Measurements from ENCODE around the gene TMEM256.

TMEM256 gene

DNA sequence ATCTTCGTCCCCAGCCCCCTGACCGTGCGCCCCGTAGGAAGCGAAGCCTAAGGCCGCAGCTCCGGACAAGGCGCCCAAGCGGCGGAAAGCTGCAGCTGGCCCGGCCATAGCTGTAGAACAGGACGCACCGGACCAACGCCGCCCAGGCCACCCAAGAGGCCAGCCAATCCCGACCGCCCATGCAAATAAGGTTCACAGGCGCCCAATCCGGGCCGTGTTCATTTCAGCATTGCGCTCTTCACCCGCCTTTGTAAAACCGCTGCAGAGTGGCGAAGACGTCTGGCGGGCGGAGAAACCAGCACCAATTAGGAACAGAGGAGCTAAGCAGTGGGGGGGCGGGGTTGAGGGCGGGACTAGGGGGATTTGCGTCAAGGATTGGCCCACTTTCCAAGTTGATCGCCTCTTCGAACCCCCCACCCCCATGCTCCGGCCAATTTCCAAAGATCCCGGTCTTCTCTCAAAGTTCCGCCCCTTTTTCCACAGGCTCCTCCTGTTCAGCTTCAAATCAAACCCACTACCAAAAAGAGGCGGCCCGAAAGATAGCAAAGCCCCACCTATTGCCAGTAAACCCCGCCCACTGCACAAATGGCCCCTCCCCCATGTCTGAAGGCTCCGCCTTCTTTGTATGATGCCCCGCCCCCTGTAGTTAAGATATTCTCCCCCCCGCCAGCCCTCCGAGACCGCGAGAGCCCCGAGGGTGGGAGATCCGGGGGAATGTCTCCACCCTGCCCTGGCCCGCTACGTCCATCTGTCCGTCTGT lies at the start of gene TMEM256:
Gene TMEM256 (minus strand): TSS at position 121 of the 760 bp plus-strand sequence. CDS start 13 bp downstream, at position 108.
- DNase-seq = peak; percentile 90

DNA sequence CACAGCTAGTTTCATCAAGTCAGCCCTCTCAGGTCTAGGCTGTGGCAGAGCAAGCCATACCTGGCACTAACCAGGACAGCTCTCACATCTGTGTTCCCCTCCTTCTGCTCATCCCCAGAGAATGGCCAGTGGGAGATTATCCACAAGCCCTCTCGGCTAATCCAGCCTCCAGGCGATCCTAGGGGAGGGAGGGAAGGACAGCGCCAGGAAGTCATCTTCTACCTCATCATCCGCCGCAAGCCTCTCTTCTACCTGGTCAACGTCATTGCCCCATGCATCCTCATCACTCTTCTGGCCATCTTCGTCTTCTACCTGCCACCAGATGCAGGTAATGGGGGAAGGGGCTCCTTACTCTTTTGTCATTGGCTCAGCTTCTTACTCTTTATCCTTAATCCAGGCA lies 44.6 kb upstream of the TMEM256 start:
- no peak for DNase-seq

DNA sequence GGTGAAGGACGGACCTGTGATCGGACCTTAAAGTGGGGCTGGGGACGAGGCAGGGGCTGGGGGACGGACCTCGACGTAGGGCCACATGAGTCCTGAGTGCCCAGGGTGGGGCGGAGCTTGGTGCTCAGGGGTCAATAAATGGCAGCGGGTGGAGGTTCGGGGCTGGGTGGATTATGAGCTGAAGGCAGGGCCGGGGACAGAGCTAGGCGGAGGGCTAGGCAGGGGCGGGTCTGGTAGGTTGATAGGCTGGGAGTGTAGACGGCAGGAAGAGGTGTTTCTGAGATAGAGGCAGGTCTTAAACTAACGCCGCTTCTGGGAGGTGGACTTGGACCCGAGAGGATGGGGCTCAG lies 41.7 kb upstream of the TMEM256 start:
- no peak for DNase-seq

DNA sequence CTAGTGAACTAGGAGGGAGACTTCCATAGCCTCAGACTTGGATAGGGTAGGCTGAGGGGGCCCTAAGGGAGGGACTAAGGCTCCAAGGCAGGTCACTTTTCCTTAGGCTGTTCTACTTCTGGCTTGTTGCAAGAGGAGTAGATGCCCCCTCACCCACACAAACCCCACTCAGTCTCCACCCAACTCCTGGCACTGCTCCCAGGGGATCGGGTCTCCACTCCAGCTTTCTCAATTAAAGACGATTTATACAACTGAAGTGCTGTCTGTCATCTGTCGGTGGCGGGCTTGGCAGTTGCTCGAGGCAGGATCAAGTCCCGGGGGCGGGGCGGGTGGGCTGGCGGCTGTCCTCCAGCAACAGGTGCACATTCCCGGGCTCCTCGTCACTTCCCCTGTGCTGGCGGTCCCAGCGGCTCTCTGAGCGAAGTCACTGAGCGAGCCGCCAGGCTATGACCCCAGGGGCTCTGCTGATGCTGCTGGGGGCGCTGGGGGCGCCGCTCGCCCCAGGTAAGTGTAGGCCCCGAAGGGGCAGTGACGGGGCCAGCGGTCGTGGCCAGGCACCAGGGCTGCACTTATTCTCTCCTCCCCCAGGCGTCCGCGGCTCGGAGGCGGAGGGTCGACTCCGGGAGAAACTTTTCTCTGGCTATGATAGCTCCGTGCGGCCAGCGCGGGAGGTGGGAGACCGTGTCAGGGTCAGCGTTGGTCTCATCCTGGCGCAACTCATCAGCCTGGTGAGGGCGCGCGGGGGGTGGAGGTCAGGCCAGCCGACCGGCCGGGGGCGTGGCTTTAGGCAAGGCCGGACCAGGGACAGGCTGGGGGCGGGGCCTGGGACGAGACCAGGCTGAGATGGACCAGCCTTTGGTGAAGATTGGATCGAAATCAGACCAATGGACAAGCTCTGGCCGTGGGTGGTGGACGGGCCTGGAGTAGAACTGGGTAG lies 41.1 kb upstream of the TMEM256 start, which contains the start of gene CHRNB1:
Gene CHRNB1 (plus strand): TSS at position 380 of the 937 bp plus-strand sequence. CDS start 67 bp downstream, at position 447.
- DNase-seq = peak; percentile 16

DNA sequence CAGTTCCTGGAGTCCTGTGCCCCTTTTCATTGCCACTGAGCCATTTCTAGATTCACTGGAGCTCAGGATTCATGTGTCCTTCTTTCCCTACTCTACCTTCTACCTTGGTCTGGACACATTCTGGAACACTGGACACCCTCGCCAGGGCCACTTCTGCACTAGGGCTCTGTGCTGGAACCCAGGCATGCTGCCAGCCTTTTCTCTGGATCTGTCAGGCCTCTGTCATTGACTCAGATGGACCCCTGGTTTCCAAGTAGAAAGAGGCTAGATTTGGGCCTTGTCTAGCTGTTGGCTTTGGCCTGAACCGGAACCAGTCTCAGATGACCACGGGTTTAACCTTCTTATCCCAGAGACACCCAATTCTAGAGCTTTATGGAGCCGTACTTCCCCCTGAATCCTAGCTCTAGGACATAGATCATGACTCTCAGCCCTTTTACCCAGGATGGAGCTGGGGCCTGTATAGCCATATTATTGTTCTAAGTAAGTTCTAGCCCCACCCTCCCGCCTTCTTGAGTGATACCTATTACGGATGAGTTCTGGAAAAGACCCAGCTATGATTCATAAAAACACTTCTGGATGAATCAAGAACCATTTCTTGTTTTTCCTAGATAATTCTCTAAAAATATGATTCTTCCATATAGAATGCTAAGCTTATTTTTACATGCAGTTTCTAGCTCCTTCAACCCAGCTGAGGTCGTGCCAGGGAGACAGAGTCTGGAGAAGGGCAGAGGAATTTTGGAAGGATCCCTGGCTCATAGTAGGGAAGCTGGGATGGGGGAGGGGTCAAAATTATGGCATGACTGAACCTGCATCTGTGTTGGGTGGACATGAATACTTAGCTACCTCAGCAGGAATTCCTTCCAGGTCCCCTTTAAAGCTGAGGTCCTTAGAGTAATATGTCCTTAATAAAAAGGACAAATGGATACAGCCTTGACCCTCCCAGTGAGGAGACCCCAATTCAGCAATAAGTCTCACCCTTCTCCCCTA lies 39.9 kb upstream of the TMEM256 start:
- no peak for DNase-seq

DNA sequence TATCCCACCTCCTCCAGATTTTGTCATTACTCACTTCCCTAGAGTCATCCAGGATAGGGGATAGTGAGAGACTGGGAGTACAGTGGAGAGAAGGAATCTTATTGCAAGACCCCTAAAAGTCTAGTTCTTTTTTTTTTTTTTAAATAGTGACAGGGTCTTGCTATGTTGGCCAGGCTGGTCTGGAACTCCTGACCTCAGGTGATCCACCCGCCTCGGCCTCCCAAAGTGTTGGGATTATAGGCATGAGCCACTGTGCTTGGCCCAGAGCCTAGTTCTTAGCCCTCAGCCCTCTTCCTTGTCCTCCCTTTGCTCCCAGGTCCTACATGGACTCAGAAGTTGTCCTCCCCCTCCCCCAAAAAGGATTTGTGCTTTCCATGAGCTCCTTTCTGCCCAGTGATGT lies 38.2 kb upstream of the TMEM256 start:
- DNase-seq = no peak

DNA sequence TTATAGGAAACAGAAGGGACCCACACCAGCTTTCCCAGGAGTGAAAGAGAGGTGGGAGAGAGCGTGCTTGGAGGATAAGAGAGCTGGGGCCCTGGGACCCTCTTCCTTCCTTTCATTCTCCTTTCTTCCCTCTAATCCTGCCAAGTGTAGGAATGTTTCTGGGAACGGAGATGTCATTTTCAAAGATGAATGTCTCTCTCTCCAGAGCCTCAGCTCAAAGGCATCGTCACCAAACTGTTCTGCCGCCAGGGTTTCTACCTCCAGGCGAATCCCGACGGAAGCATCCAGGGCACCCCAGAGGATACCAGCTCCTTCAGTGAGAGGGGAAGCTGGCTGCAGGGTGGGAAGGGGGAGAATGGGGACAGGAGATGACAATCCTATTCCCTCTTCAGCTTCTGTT lies 37.4 kb upstream of the TMEM256 start:
- no peak for DNase-seq

DNA sequence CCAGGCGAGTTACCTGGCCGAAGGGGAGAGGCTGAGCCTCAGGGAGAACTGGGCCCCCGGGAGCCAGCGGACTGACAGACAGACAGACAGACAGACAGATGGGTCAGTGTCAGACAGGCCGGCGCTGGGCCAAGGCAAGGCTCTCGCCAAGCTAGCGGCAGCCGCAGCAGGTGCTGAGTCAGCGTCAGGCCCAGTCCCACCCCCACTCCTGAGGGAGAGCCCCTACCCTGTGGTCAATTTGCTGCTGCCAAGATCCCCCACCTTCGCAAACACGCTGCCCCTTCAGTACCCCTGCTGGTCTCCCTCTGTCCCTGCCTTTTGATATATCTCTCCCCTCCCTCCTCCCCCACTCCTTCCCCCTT lies 36.9 kb upstream of the TMEM256 start:
- no peak for DNase-seq

DNA sequence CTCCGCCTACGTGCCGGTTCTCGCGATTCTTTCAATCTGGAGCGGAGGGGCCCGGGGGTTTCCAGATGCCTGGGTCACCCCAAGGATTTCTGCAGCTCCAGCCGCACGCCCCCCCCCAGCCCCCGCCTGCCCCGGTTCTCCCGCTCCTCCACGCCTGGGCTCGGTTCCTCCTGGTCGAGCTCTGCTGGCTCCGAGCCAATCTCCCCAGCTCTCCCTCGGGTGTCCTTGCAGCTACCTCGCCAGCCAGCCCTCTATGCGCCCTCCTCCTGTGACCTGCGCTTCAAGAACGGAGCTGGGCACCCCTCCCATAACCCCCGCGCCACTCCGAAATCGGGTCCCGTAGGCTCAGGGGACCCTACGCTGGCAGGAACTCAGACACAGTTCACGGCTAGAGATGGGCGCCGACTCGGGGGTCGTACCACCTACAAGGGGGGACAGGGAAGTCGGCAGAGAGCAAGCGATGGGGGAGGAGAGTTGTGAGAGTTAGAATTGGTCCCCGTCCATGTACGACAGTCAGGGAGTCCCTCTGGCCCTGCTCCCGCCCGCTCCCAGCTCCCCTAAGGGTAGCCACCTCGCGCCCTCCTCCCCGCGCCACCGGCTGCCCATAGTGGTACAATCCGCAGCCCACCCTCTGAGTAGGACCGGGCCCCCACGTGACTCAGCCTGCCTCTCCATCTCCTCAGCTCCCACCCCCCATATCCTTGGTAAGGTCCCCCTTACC lies 36.4 kb upstream of the TMEM256 start:
- DNase-seq = peak; percentile 8

DNA sequence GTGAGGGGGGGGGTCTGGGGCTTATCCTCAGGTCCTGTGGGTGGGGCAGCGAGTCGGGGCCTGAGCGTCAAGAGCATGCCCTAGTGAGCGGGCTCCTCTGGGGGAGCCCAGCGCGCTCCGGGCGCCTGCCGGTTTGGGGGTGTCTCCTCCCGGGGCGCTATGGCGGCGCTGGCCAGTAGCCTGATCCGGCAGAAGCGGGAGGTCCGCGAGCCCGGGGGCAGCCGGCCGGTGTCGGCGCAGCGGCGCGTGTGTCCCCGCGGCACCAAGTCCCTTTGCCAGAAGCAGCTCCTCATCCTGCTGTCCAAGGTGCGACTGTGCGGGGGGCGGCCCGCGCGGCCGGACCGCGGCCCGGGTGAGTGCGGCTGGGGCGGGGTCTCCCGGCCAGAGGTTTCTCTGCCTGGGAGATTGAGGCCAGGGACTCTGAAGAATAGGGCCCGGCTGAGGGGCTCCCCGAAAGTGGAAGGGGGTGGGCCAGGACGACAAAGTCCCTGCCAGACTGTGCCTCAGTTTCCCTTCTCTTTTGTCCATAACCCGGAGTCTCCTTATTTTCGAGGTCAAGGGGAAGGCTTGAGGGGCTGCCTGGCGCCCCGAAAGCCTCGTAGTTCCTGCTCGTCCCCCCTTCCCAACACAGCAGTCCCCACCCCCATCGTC lies 35.7 kb upstream of the TMEM256 start, which contains the start of gene FGF11:
Gene FGF11 (plus strand): TSS at position 51 of the 651 bp plus-strand sequence. CDS start 109 bp downstream, at position 160.
- no peak for DNase-seq

DNA sequence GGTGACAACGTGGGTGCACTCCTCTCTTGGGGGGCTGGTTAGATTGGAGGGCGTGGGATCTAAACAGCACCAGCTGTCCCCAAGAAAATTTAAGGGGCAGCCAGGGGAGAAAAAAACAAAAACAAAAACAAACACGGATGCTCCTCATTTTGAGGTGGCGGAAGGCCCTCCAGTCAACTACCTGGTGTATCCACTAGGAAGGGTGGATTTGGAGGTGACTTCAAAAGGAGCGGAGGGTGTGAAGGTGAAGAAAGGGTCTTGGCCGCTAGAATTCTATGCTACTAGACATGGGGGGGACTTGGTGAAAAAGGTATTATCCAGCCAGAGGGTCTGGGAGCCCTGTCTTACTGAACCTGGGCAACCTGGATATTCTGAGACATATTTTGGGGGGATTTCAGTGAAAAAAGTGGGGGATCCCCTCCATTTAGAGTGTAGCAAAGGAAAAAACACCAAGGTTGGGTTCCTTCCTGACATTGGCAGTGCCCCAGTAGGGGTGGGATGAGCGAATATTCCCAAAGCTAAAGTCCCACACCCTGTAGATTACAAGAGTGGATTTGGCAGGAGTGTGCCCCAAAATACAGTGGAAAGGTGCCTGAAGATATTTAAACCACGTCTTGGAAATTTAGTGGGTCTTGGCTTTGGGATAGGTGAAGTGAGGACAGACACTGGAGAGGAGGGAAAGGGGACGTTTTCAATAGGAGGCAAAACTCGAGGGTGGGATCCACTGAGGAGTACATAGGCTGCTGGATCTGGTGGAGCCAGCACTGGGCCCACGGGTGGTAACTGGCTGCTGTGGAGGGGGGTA lies 35.0 kb upstream of the TMEM256 start:
- no peak for DNase-seq

DNA sequence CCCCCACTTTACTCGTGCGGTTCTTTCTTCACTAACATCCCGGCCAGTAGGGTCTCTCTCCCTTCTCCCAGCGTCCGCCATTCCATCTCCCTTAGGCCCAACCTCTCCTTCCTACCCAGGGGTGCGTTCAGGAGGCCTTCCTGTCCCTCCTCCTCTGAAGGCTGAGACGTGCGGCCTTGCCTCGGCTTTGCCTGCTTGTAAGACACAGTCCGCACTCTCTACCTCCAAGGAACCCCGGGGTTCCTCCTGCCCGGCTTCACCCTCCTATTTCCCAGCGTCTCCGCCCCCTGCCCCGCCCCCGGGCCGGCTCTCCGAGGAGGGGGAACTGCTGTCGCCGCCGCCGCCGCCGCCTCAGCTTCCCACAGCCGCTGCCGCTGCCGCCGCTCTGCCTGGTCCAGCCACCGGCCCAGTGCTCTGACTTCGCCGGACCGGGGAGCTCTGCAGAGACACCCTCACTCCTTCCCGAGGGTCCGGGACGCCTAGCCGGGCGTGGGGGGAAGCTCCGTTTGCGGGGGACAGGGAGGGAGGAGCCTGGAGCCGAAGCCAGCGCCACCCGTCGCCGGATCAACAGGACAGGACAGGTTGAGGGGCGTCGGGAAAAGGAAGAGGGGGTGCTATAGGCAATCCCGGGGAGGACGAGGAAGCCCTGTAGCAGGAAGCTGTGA lies 34.2 kb upstream of the TMEM256 start:
- no peak for DNase-seq

DNA sequence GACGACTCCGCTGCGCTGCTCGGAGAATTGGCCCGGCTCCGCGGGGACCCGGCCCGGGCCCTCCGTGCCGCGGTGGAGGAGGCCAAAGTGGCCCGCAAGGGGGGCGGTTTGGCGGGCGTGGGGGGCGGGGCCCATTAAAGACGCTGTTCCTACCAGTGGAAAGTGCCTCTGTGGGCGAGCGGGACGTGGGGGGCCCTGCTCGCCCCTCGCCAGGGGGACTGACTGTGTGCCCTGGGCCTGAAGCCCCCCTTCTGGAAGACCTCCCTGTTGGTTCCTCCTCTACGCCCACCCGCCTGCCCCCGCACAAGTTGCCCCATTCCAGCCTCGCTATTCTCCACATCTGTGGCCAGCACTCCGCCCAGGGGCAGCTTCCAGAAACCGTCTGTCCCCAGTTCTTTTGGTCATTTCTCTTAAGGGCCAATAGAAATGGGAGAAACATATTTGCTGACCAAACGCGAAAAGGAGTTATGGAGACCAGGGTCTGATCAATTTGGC lies 33.5 kb upstream of the TMEM256 start:
- DNase-seq = no peak

DNA sequence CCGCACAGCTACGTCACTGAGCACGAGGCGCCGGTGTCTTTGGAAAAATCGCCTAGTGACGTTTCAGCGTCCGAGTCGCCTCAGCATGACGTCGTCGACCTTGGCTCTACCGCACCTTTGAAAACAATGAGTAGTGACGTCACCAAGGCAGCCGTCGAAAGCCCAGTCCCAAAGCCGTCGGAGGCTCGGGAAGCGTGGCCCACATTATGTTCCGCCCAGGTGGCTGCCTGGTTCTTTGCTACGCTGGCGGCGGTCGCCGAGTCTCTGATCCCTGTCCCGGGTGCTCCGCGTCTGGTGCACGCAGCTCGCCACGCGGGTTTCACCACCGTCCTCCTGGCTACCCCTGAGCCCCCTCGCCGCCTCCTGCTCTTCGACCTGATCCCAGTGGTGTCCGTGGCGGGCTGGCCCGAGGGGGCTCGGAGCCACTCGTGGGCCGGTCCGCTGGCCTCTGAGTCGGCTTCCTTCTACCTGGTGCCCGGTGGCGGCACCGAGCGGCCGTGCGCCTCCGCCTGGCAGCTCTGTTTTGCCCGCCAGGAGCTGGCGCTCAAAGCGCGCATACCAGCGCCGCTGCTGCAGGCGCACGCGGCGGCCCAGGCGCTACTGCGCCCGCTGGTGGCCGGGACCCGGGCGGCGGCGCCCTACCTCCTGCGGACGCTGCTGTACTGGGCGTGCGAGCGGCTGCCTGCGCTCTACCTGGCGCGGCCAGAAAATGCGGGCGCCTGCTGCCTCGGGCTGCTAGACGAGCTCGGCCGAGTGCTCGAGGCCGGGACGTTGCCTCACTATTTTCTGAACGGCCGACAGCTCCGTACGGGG lies 32.9 kb upstream of the TMEM256 start:
- peak; percentile 16 for DNase-seq

DNA sequence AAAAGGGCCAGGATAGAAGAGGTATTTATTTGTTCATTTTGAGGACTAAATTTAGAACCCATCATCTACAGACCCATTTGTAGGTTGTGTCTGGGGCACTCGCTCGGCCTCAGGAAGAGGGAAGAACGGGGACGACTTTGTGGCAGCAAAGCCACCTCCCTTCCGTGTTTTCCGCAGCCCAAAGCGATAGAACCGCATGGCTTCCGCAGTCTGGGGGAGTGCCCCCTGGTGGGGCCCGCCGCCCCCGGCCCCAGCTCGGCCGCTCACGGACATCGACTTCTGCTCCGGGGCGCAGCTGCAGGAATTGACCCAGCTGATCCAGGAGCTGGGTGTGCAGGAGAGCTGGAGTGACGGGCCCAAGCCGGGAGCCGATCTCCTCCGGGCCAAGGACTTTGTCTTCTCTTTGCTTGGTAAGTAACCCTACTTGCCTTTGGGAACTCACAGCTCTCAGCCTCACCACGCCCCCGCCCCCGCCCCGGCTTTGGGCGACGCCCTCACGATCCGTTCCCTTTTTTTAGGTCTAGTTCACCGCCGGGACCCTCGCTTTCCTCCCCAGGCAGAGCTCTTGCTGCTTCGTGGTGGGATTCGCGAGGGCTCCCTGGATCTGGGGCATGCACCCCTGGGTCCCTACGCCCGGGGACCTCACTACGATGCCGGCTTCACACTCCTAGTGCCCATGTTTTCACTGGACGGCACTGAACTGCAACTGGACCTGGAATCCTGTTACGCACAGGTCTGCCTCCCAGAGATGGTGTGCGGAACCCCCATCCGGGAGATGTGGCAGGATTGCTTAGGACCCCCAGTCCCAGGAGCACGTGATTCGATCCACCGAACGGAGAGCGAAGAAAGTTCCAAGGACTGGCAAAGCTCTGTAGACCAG lies 32.0 kb upstream of the TMEM256 start:
- DNase-seq = no peak

DNA sequence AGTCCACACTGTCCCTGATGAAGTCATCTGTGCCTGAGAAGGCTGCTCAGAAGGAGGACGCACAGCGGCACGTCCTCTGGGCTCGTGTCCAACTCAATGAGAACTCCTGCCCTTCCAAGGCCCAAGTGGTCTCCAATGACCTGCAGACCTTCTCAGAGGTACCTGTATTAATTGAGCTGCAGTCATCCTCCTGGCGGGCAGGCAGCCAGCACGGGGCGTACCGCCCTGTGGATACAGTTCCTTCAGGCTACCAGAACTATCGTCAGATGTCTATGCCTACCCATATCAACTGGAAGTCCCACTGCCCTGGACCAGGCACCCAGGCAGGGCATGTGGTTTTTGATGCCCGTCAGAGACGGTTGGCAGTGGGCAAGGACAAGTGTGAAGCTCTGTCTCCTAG lies 28.4 kb upstream of the TMEM256 start:
- DNase-seq = no peak

DNA sequence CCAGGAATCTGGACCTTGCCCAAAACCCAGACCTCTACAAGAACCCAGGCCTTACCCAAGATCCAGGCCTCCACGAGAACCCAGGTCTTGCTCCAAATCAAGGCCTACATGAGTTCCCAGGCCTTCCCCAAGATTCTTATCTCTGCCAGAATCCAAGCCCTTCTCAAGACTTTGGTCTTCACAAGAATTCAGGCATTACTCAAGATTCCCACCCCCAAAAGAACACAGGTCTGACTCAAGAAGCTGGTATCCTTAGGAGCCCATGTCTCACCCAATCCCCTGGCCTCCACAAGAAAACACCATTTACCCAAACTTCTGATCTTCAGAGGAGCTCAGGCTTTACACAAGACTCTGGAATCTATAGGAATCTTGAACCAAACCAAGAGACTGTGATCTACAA lies 27.3 kb upstream of the TMEM256 start:
- DNase-seq = no peak

DNA sequence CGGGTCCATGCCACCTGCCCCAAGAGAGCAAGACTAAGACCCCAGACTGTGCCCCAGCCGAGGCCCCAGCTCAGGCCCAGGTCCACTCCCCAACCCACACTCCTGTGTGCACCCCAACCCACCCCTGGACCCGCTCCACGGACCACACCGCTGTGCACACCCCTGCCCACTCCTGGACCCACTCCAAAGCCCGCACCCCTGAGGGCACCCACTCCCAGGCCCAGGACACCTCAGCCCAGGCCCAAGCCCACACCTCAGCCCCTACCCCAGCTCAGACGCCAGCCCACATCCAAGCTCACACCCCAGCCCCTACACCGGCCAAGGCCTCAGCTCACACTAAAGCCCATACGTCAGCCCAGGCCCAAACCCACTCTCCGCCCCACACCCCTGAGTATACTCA lies 25.8 kb upstream of the TMEM256 start:
- DNase-seq = no peak
